ENCODE data around the gene MRPS34. TPM values are rescaled to one million over a fixed set of nuclear protein-coding genes. Genes with fewer than 3 reads are reported as not detected.

MRPS34 gene
- total and polyA plus RNA-seq, 2 experiments from 2014 or later: 116 to 155 TPM

- Histone ChIP-seq H3K9me3 (ENCODE audit: low read depth) (no peaks in the 10 kb centered on the region), H3K79me2 (peaks cover 9% of the 10 kb centered on the region), H3K36me3 (replicated peaks; ENCODE audit: insufficient read depth, low read depth) (no peaks in the 10 kb centered on the region), H3K4me1 (ENCODE audit: insufficient read depth) (no peaks in the 10 kb centered on the region), H3K4me2 (no peak overlapping the region), H3K27me3 (no peaks in the 10 kb centered on the region), H3K27ac (no peak overlapping the region), H3K4me3 (no peak overlapping the region), H2AFZ (no peak overlapping the region), H4K20me1 (ENCODE audit: insufficient read depth, poor library complexity, severe bottlenecking) (peaks cover under 1% of the 10 kb centered on the region), H3K9me2 (replicated peaks; ENCODE audit: insufficient read depth) (no peaks in the 10 kb centered on the region)
- 97% methylated on average over 22 of the region's 27 CpGs for WGBS (ENCODE audit: low lambda C conversion rate, missing lambda C conversion rate)
- no peak for TF ChIP-seq EZH2 (IDR thresholded peaks at IDR 0.05; ENCODE audit: borderline replicate concordance)
- TF ChIP-seq EZH2phosphoT487 (IDR thresholded peaks at IDR 0.05; ENCODE audit: low read depth, severe bottlenecking, unreplicated experiment): no peak
- TF ChIP-seq CTCF (IDR thresholded peaks at IDR 0.05; ENCODE audit: poor library complexity): no peak
- DNase-seq (ENCODE audit: low spot score): no peak
Observed at GRCh38 chr16:1818204-1818872, 45.4 kb upstream of the MRPS34 start.

GRCh38 chr16:1817716-1818115 is 44.8 kb upstream of the MRPS34 start:
- Histone ChIP-seq H3K79me2 (peaks cover 3% of the 10 kb centered on the region), H3K36me3 (replicated peaks; ENCODE audit: insufficient read depth, low read depth) (no peaks in the 10 kb centered on the region), H2AFZ (no peak overlapping the region), H4K20me1 (ENCODE audit: insufficient read depth, poor library complexity, severe bottlenecking) (peaks cover 3% of the 10 kb centered on the region), H3K9me3 (ENCODE audit: low read depth) (no peaks in the 10 kb centered on the region), H3K4me2 (no peak overlapping the region), H3K9me2 (replicated peaks; ENCODE audit: insufficient read depth) (no peaks in the 10 kb centered on the region), H3K27me3 (no peaks in the 10 kb centered on the region), H3K4me3 (no peak overlapping the region), H3K27ac (no peak overlapping the region), H3K4me1 (ENCODE audit: insufficient read depth) (no peaks in the 10 kb centered on the region)
- TF ChIP-seq EZH2 (IDR thresholded peaks at IDR 0.05; ENCODE audit: borderline replicate concordance) (no peak), CTCF (IDR thresholded peaks at IDR 0.05; ENCODE audit: poor library complexity) (no peak), EZH2phosphoT487 (IDR thresholded peaks at IDR 0.05; ENCODE audit: low read depth, severe bottlenecking, unreplicated experiment) (no peak)
- WGBS (ENCODE audit: low lambda C conversion rate, missing lambda C conversion rate): over 99% methylated on average over 16 of the region's 17 CpGs
- DNase-seq (ENCODE audit: low spot score): no peak

GRCh38 chr16:1817276-1817589 is 44.3 kb upstream of the MRPS34 start:
- Histone ChIP-seq H2AFZ (no peak overlapping the region), H3K4me2 (no peak overlapping the region), H4K20me1 (ENCODE audit: insufficient read depth, poor library complexity, severe bottlenecking) (peaks cover 3% of the 10 kb centered on the region), H3K27me3 (no peaks in the 10 kb centered on the region), H3K36me3 (replicated peaks; ENCODE audit: insufficient read depth, low read depth) (no peaks in the 10 kb centered on the region), H3K9me3 (ENCODE audit: low read depth) (no peaks in the 10 kb centered on the region), H3K4me1 (ENCODE audit: insufficient read depth) (no peaks in the 10 kb centered on the region), H3K9me2 (replicated peaks; ENCODE audit: insufficient read depth) (no peaks in the 10 kb centered on the region), H3K79me2 (no peaks in the 10 kb centered on the region), H3K27ac (no peak overlapping the region), H3K4me3 (no peak overlapping the region)
- TF ChIP-seq EZH2 (IDR thresholded peaks at IDR 0.05; ENCODE audit: borderline replicate concordance) (no peak), CTCF (IDR thresholded peaks at IDR 0.05; ENCODE audit: poor library complexity) (no peak), EZH2phosphoT487 (IDR thresholded peaks at IDR 0.05; ENCODE audit: low read depth, severe bottlenecking, unreplicated experiment) (no peak)
- WGBS (ENCODE audit: low lambda C conversion rate, missing lambda C conversion rate): 99% methylated on average over 9 of the region's 9 CpGs
- DNase-seq (ENCODE audit: low spot score): no peak

Measured in hepatocyte (in vitro differentiated cells).